Uterus (tissue), 4 donors: ENCODE results near the gene TTC36. TPM values are rescaled to one million over a fixed set of nuclear protein-coding genes. Genes with fewer than 3 reads are reported as not detected.

ENCODE experiments used
- DNase-seq, 2 donors: peaks; one replicate each; pipeline ENCODE4 v3.0.0-alpha.2; 2019 to 2020
- H3K27ac ChIP-seq, 2 donors: fragments of 200-600 bp; sonication (generic); 1 replicate in 1 of 2; 2 replicates in 1 of 2; pipeline ENCODE4 v1.5.1; 2016 to 2018
- H3K27me3 ChIP-seq, 2 donors: fragments of 200-600 bp; sonication (generic); one replicate each; pipeline ENCODE4 v1.5.1; 2018 to 2019; ENCODE audit warnings: control low read depth in 1 of 2
- H3K36me3 ChIP-seq, 2 donors: fragments of 200-600 bp; sonication (generic); one replicate each; pipeline ENCODE4 v1.5.1; 2019; ENCODE audit warnings: control low read depth in 1 of 2
- H3K4me1 ChIP-seq, 2 donors: fragments of 200-600 bp; sonication (generic); one replicate each; pipeline ENCODE4 v1.5.1; 2018 to 2019; ENCODE audit warnings: control low read depth in 1 of 2
- H3K4me3 ChIP-seq, 2 donors: fragments of 200-600 bp; sonication (generic); 1 replicate in 1 of 2; 2 replicates in 1 of 2; pipeline ENCODE4 v1.5.1; 2018 to 2019; ENCODE audit warnings: mild to moderate bottlenecking in 1 of 2
- H3K9me3 ChIP-seq, 2 donors: fragments of 200-600 bp; sonication (generic); one replicate each; pipeline ENCODE4 v1.5.1; 2019; ENCODE audit warnings: control low read depth in 1 of 2
- POLR2A ChIP-seq, 2 donors: fragments of 450-650 bp; IDR thresholded peaks; one replicate each; pipeline ENCODE4 v1.6.1; 2016; ENCODE audit warnings: antibody characterized with exemption in 2 of 2, mild to moderate bottlenecking in 1 of 2, moderate library complexity in 1 of 2
- intact Hi-C: fragments of 100-400 bp; cut with DNase I; formaldehyde crosslinking; loops from one replicate; pipeline ENCODE4 v1.15.1; 2023; ENCODE audit warnings: low total_unique reads
- total RNA-seq, 4 donors: library from RNA; depleted of rRNA in 3 of 4; stranded (reverse); fragments of >200 nt in 3 of 4; gene quantifications; one replicate each; pipeline versions ENCODE4 v1.1.0 to v1.2.4, GENCODE V29; 2014 to 2023
- TF ChIP-seq, protein P1 (sequence below), 4 experiments: fragments of 200-600 bp in 2 of 4; fragments of 450-650 bp in 2 of 4; sonication (generic) in 2 of 4; IDR thresholded peaks; one replicate each; pipeline ENCODE4 v1.5.1; 2016 to 2019; ENCODE audit warnings: antibody characterized with exemption in 4 of 4, mild to moderate bottlenecking in 2 of 4, moderate library complexity in 1 of 4
- donor health status: DM: yes; HTN: yes; CAD: no.

The TTC36 gene
- total RNA-seq, 4 donors from 2014 or later, result 1.8 TPM; not detected in 3

DNA sequence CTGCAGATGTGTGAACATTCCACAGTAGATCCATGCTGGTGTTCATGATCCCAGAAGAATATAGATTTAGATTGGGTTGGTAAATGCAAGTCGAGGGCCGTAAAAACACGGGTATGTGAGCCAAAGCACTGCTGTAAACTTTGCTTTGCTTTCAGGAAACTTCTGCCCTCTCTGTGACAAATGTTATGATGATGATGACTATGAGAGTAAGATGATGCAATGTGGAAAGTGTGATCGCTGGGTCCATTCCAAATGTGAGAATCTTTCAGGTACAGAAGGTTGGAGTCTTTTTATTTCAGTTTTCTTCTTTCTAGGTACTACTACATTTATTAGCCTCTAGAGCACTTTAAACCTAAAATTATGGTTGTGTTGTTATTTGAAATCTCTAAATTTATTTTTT, 36.2 kb upstream of the TTC36 start:
- H3K36me3 ChIP-seq, result no peaks in the 10 kb centered on the region
- DNase-seq, result no peak
- H3K4me3 ChIP-seq, result no peak overlapping the region
- intact Hi-C loops, result no loop called here
- no peaks in the 10 kb centered on the region for H3K27me3 ChIP-seq
- TF ChIP-seq, protein P1, sequence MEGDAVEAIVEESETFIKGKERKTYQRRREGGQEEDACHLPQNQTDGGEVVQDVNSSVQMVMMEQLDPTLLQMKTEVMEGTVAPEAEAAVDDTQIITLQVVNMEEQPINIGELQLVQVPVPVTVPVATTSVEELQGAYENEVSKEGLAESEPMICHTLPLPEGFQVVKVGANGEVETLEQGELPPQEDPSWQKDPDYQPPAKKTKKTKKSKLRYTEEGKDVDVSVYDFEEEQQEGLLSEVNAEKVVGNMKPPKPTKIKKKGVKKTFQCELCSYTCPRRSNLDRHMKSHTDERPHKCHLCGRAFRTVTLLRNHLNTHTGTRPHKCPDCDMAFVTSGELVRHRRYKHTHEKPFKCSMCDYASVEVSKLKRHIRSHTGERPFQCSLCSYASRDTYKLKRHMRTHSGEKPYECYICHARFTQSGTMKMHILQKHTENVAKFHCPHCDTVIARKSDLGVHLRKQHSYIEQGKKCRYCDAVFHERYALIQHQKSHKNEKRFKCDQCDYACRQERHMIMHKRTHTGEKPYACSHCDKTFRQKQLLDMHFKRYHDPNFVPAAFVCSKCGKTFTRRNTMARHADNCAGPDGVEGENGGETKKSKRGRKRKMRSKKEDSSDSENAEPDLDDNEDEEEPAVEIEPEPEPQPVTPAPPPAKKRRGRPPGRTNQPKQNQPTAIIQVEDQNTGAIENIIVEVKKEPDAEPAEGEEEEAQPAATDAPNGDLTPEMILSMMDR (IDR thresholded peaks at IDR 0.05), result no peak
- no peak for TF ChIP-seq POLR2A (IDR thresholded peaks at IDR 0.05)
- H3K4me1 ChIP-seq, result no peaks in the 10 kb centered on the region
- H3K9me3 ChIP-seq, result no peaks in the 10 kb centered on the region
- H3K27ac ChIP-seq, result no peak overlapping the region

DNA sequence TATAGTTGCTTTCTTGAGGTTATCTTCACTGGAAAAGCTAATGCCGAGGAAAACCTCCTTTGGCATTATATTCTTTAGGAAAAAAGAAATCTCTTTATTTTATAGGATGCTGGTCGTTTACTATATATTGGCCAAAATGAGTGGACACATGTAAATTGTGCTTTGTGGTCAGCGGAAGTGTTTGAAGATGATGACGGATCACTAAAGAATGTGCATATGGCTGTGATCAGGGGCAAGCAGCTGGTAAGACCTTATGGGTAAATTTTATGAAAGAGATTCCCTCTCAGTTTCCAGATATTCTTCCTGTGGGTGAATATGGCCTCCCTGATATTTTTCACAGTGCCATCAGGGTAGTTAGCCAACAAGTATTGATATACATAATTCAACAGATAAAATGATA, 29.4 kb upstream of the TTC36 start:
- Histone ChIP-seq H3K27ac (no peak overlapping the region), H3K36me3 (no peaks in the 10 kb centered on the region), H3K4me3 (no peak overlapping the region), H3K4me1 (no peaks in the 10 kb centered on the region), H3K27me3 (no peaks in the 10 kb centered on the region), H3K9me3 (no peaks in the 10 kb centered on the region)
- intact Hi-C loops, result no loop called here
- no peak for DNase-seq
- TF ChIP-seq POLR2A (IDR thresholded peaks at IDR 0.05), result no peak
- TF ChIP-seq, protein P1 (IDR thresholded peaks at IDR 0.05), result no peak

DNA sequence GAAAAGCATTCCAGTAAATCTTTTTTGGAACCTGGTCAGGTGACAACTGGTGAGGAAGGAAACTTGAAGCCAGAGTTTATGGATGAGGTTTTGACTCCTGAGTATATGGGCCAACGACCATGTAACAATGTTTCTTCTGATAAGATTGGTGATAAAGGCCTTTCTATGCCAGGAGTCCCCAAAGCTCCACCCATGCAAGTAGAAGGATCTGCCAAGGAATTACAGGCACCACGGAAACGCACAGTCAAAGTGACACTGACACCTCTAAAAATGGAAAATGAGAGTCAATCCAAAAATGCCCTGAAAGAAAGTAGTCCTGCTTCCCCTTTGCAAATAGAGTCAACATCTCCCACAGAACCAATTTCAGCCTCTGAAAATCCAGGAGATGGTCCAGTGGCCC, 24.1 kb upstream of the TTC36 start:
- Histone ChIP-seq H3K4me1 (no peaks in the 10 kb centered on the region), H3K27ac (no peak overlapping the region), H3K36me3 (no peaks in the 10 kb centered on the region), H3K9me3 (no peaks in the 10 kb centered on the region), H3K4me3 (no peak overlapping the region), H3K27me3 (no peaks in the 10 kb centered on the region)
- TF ChIP-seq POLR2A (IDR thresholded peaks at IDR 0.05), result no peak
- TF ChIP-seq, protein P1 (IDR thresholded peaks at IDR 0.05), result no peak
- intact Hi-C loops, result no loop called here
- DNase-seq, result no peak

DNA sequence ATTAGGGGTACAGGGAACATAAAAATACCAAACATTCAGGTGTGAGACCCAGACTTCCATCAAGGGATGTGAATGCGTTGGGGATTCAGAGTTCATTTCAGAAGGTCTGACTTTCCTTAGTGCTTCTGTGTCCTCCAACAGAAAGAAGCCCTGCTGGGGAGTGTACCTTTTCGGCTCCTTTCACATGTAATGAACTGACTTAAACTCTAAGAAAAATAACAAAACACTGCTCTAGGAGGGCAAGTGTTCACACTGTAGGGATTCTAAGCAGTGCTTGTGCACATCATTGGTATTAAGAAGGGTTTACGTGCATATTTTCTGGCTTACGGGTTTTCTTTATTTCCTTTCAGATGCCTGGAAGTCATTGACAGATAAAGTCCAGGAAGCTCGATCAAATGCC, 15.7 kb upstream of the TTC36 start:
- intact Hi-C loops, result no loop called here
- TF ChIP-seq POLR2A (IDR thresholded peaks at IDR 0.05), result no peak
- TF ChIP-seq, protein P1 (IDR thresholded peaks at IDR 0.05), result no peak
- no peaks in the 10 kb centered on the region for H3K36me3 ChIP-seq
- H3K27ac ChIP-seq, result no peak overlapping the region
- H3K27me3 ChIP-seq, result no peaks in the 10 kb centered on the region
- H3K4me3 ChIP-seq, result no peak overlapping the region
- H3K4me1 ChIP-seq, result no peaks in the 10 kb centered on the region
- H3K9me3 ChIP-seq, result no peaks in the 10 kb centered on the region
- no peak for DNase-seq

DNA sequence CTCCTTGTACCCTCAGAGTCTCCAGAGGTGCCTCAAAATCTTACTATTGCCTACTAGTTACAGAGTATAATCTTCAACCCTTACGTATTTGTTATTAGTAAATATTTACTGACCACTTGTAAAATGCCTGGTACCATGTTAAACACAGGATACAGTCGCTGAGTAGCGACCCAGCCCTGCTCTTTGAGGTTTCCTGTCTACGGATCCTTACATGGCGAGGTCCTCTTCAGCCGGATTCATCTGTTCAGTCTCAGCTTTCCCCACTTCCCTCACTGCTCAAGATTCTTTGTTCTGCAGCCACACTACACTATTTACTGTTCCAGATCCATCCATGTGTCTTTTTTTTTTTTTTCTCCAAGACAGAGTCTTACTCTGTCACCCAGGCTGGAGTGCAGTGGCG, 13.2 kb upstream of the TTC36 start:
- intact Hi-C loops, result no loop called here
- H3K4me1 ChIP-seq, result no peaks in the 10 kb centered on the region
- H3K4me3 ChIP-seq, result no peak overlapping the region
- H3K27ac ChIP-seq, result no peak overlapping the region
- TF ChIP-seq POLR2A (IDR thresholded peaks at IDR 0.05), result no peak
- TF ChIP-seq, protein P1 (IDR thresholded peaks at IDR 0.05), result no peak
- DNase-seq, result no peak
- no peaks in the 10 kb centered on the region for H3K27me3 ChIP-seq
- H3K9me3 ChIP-seq, result no peaks in the 10 kb centered on the region
- no peaks in the 10 kb centered on the region for H3K36me3 ChIP-seq
